ENCODE results near the gene TWNK.

DNA sequence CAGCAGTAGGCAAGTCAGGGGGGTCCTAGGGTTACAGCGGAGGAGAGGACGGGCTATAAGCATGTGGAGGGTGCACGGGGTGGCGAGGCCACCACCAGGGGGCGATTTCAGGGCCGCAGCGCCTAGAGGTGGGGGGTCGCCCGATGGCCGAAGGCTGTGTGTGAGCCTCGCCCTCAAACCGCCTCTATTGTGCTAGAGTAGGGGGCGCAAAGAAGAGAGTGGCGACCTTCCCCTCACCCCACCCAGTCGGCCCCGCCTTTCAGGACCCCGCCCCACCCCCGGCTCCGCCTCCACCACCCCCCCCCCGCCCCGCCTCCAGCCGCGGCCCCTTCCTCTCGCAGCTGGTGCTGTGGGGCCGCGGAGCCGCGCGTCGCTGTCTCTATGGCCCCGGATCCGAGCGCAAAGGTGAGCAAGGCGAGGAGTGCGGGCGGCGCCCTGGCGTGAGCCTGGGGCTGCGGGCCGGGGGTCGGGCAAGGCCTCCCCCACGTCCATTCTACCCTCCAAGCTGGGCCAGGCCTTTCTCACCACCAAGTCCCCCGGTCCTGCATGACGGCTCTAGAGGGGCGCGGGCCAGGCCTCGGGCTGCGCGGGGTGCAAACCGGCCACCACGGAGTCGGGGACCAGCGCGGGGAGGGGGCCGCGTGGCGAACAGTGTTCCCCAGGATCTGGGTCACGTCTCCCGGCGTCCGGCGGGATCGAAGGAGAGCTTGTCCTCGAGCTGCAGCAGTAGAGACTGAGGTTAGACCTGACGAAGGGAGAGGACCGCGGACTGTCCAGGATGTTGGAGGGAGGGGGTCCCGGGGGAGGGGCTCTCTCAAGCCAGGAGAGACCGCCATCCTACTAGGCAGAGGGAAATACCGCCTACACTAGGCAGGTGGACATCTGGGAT, 17.9 kb upstream of the TWNK start, which contains the start of gene SEMA4G:
- TF ChIP-seq POLR2A (IDR thresholded peaks at IDR 0.05; ENCODE audit: low read depth, low read length) (no peak), MXI1 (IDR thresholded peaks at IDR 0.05; ENCODE audit: borderline replicate concordance, low read depth, low read length) (no peak), CEBPB (IDR thresholded peaks at IDR 0.05; ENCODE audit: low read depth, low read length) (no peak), RFX5 (IDR thresholded peaks at IDR 0.05; ENCODE audit: low read depth, low read length) (no peak), FOS (IDR thresholded peaks at IDR 0.05; ENCODE audit: low read depth, low read length) (no peak), USF2 (IDR thresholded peaks at IDR 0.05; ENCODE audit: low read depth, low read length) (no peak), MAFK (IDR thresholded peaks at IDR 0.05; ENCODE audit: low read depth, low read length) (no peak), RAD21 (IDR thresholded peaks at IDR 0.05; ENCODE audit: low read length) (peak; percentile 27; the same call in 1 of the 2 replicates), CHD1 (IDR thresholded peaks at IDR 0.05; ENCODE audit: low read depth, low read length) (no peak), ELK1 (IDR thresholded peaks at IDR 0.05; ENCODE audit: borderline replicate concordance, low read depth, low read length) (no peak), BHLHE40 (IDR thresholded peaks at IDR 0.05; ENCODE audit: low read depth, low read length) (no peak), RCOR1 (IDR thresholded peaks at IDR 0.05; ENCODE audit: insufficient replicate concordance, low read length) (no peak), SMC3 (IDR thresholded peaks at IDR 0.05; ENCODE audit: low read depth, low read length) (peak; percentile 52)
- TF ChIP-seq, protein P1, sequence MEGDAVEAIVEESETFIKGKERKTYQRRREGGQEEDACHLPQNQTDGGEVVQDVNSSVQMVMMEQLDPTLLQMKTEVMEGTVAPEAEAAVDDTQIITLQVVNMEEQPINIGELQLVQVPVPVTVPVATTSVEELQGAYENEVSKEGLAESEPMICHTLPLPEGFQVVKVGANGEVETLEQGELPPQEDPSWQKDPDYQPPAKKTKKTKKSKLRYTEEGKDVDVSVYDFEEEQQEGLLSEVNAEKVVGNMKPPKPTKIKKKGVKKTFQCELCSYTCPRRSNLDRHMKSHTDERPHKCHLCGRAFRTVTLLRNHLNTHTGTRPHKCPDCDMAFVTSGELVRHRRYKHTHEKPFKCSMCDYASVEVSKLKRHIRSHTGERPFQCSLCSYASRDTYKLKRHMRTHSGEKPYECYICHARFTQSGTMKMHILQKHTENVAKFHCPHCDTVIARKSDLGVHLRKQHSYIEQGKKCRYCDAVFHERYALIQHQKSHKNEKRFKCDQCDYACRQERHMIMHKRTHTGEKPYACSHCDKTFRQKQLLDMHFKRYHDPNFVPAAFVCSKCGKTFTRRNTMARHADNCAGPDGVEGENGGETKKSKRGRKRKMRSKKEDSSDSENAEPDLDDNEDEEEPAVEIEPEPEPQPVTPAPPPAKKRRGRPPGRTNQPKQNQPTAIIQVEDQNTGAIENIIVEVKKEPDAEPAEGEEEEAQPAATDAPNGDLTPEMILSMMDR (conservative IDR thresholded peaks at IDR 0.05; ENCODE audit: low read depth, low read length): peak; percentile 61
